SK-N-SH (cell line): ENCODE measurements around the gene EDARADD. TPM values are rescaled to one million over a fixed set of nuclear protein-coding genes. Genes with fewer than 3 reads are reported as not detected.

Source experiments
- CTCF ChIA-PET: fragments of 300-600, 350-600 bp; formaldehyde crosslinking; extraction: SDS; loops from one replicate; lab custom pipeline; 2021; lab: Yijun Ruan, JAX
- POLR2A ChIA-PET: fragments of 350-600 bp; sonication (Branson Sonifier 250); formaldehyde crosslinking; extraction: SDS; loops from one replicate; lab custom pipeline; 2020; ENCODE audit warnings: antibody characterized with exemption, inconsistent platforms; lab: Yijun Ruan, JAX
- DNase-seq: peaks from one replicate; pipeline ENCODE4 v3.0.0; 2012
- H2AFZ ChIP-seq: fragments of 200-600 bp; sonication (generic); 2 replicates; pipeline ENCODE4 v1.8.1; 2016; ENCODE audit warnings: antibody characterized with exemption, mild to moderate bottlenecking, low read depth
- H3F3A ChIP-seq: fragments of 200-600 bp; sonication (generic); replicated peaks from 2 replicates; pipeline ENCODE3; 2016; ENCODE audit warnings: antibody characterized with exemption, mild to moderate bottlenecking; ENCODE audit not compliant: insufficient read depth
- H3K27ac ChIP-seq, 2 experiments: fragments of 200-500 bp in 1 of 2; fragments of 200-600 bp in 1 of 2; sonication (Bioruptor generic) in 1 of 2; sonication (generic), shearing (Covaris generic) in 1 of 2; 2 replicates each; pipeline versions ENCODE4 v1.5.1 to v1.6.1; 2014 to 2016; ENCODE audit warnings: low read depth in 2 of 2, inconsistent platforms in 1 of 2, low read length in 1 of 2, mild to moderate bottlenecking in 1 of 2, mixed read lengths in 1 of 2
- H3K27me3 ChIP-seq: fragments of 200-600 bp; sonication (generic), shearing (Covaris generic); 2 replicates; pipeline ENCODE4 v1.6.1; 2016; ENCODE audit warnings: mixed run types; ENCODE audit not compliant: insufficient read depth
- H3K36me3 ChIP-seq, 2 experiments: fragments of 200-500 bp in 1 of 2; fragments of 200-600 bp in 1 of 2; sonication (Bioruptor generic) in 1 of 2; sonication (generic) in 1 of 2; replicated peaks in 1 of 2; 2 replicates each; pipeline versions ENCODE3 to v1.5.1; 2014 to 2016; ENCODE audit warnings: low read length in 1 of 2, mild to moderate bottlenecking in 1 of 2; ENCODE audit not compliant: insufficient read depth in 2 of 2, control insufficient read depth in 1 of 2
- H3K4me1 ChIP-seq, 2 experiments: fragments of 200-500 bp in 1 of 2; fragments of 200-600 bp in 1 of 2; sonication (Bioruptor generic) in 1 of 2; sonication (generic), shearing (Covaris generic) in 1 of 2; 2 replicates each; pipeline versions ENCODE4 v1.5.1 to v1.6.1; 2014 to 2016; ENCODE audit warnings: low read depth in 1 of 2, low read length in 1 of 2, mixed run types in 1 of 2; ENCODE audit not compliant: insufficient read depth in 2 of 2, control insufficient read depth in 1 of 2
- H3K4me2 ChIP-seq: fragments of 200-600 bp; sonication (generic), shearing (Covaris generic); 2 replicates; pipeline ENCODE4 v1.6.1; 2017; ENCODE audit warnings: mixed run types
- H3K4me3 ChIP-seq, 2 experiments: fragments of 200-500 bp in 1 of 2; fragments of 200-600 bp in 1 of 2; sonication (Bioruptor generic) in 1 of 2; sonication (generic), shearing (Covaris generic) in 1 of 2; 2 replicates each; pipeline versions ENCODE4 v1.5.1 to v1.8.1; 2014 to 2016; ENCODE audit warnings: low read depth in 2 of 2, inconsistent platforms in 1 of 2, low read length in 1 of 2, mild to moderate bottlenecking in 1 of 2, mixed read lengths in 1 of 2, moderate library complexity in 1 of 2
- H3K79me2 ChIP-seq: fragments of 200-600 bp; sonication (generic); 2 replicates; pipeline ENCODE4 v1.8.1; 2017; ENCODE audit warnings: mild to moderate bottlenecking; ENCODE audit not compliant: insufficient read depth
- H3K9ac ChIP-seq: fragments of 200-600 bp; sonication (generic); 2 replicates; pipeline ENCODE4 v1.6.1; 2017; ENCODE audit warnings: mixed run types
- H3K9me2 ChIP-seq: fragments of 200-600 bp; sonication (generic); 2 replicates; pipeline ENCODE4 v1.6.1; 2017; ENCODE audit warnings: mixed run types
- H3K9me3 ChIP-seq: fragments of 200-600 bp; sonication (generic); 2 replicates; pipeline ENCODE4 v1.6.1; 2017; ENCODE audit warnings: mixed run types, mild to moderate bottlenecking, moderate library complexity
- H4K20me1 ChIP-seq: fragments of 200-600 bp; sonication (generic); 2 replicates; pipeline ENCODE4 v1.6.1; 2017; ENCODE audit warnings: mild to moderate bottlenecking, mixed run types; ENCODE audit not compliant: insufficient read depth
- FOSL2 ChIP-seq: IDR thresholded peaks from 2 replicates; pipeline ENCODE4 v1.4.0; 2012; ENCODE audit warnings: low read depth, mild to moderate bottlenecking, moderate library complexity, borderline replicate concordance
- FOXJ3 ChIP-seq: sonication (generic); formaldehyde crosslinking; IDR thresholded peaks from 2 replicates; pipeline ENCODE4 v1.5.1; 2020; ENCODE audit warnings: mild to moderate bottlenecking, missing genetic modification reagents
- MXI1 ChIP-seq: IDR thresholded peaks from 2 replicates; pipeline ENCODE4 v1.6.1; 2012; ENCODE audit warnings: mild to moderate bottlenecking, low read depth, low read length, improper control_type of control experiment
- POLR2AphosphoS5 ChIP-seq: IDR thresholded peaks from 2 replicates; pipeline ENCODE4 v1.6.1; 2012; ENCODE audit warnings: low read depth, low read length
- RCOR1 ChIP-seq: fragments of 150-350 bp; IDR thresholded peaks from 2 replicates; pipeline ENCODE4 v1.6.1; 2017; ENCODE audit warnings: antibody characterized with exemption, low read length
- RFX5 ChIP-seq: IDR thresholded peaks from 2 replicates; pipeline ENCODE4 v1.6.1; 2012; ENCODE audit warnings: mild to moderate bottlenecking, improper control_type of control experiment, low read length
- RXRA ChIP-seq: IDR thresholded peaks from 2 replicates; pipeline ENCODE4 v1.4.0; 2012; ENCODE audit warnings: low read depth, mild to moderate bottlenecking, borderline replicate concordance
- SIN3A ChIP-seq: IDR thresholded peaks from 2 replicates; pipeline ENCODE4 v1.6.1; 2012; ENCODE audit warnings: low read depth, mild to moderate bottlenecking, low read length, moderate library complexity, borderline replicate concordance
- TAF1 ChIP-seq: IDR thresholded peaks from 2 replicates; pipeline ENCODE4 v1.6.1; 2012; ENCODE audit warnings: low read depth, mild to moderate bottlenecking, low read length, moderate library complexity, borderline replicate concordance
- TCF12 ChIP-seq: IDR thresholded peaks from 2 replicates; pipeline ENCODE4 v1.4.0; 2012
- WGBS: methylation state at CpG from one replicate; pipeline ENCODE4 v1.1.6; 2017; ENCODE audit warnings: low lambda C conversion rate; 5-methylcytosine and 5-hydroxymethylcytosine counted together
- polyA plus RNA-seq, 3 experiments: library from polyadenylated mRNA; depleted of rRNA; stranded (reverse); fragments of >200 nt; gene quantifications; 2 replicates each; pipeline ENCODE4 v1.2.3, GENCODE V29; 2012
- TF ChIP-seq, protein P1 (sequence below): IDR thresholded peaks from 2 replicates; pipeline ENCODE4 v1.6.1; 2012; ENCODE audit warnings: mild to moderate bottlenecking, low read depth, low read length, moderate library complexity
- TF ChIP-seq, protein P2 (sequence below): IDR thresholded peaks from 2 replicates; pipeline ENCODE4 v1.4.0; 2012; ENCODE audit warnings: low read depth
- TF ChIP-seq, protein P3 (sequence below): fragments of 200-600 bp; sonication (generic); IDR thresholded peaks from 2 replicates; pipeline ENCODE4 v1.6.1; 2017; ENCODE audit warnings: antibody characterized with exemption, mild to moderate bottlenecking, moderate library complexity
- TF ChIP-seq, protein P4 (sequence below): IDR thresholded peaks from 2 replicates; pipeline ENCODE4 v1.4.0; 2012; ENCODE audit warnings: low read depth, borderline replicate concordance
- TF ChIP-seq, protein P5 (sequence below): fragments of 150-350 bp; IDR thresholded peaks from 2 replicates; pipeline ENCODE4 v1.6.1; 2016; ENCODE audit warnings: mild to moderate bottlenecking, low read depth, low read length

Gene EDARADD
- polyA plus RNA-seq, 1 of the 3 experiments (the other 2 are of a cell fraction), result not detected

DNA sequence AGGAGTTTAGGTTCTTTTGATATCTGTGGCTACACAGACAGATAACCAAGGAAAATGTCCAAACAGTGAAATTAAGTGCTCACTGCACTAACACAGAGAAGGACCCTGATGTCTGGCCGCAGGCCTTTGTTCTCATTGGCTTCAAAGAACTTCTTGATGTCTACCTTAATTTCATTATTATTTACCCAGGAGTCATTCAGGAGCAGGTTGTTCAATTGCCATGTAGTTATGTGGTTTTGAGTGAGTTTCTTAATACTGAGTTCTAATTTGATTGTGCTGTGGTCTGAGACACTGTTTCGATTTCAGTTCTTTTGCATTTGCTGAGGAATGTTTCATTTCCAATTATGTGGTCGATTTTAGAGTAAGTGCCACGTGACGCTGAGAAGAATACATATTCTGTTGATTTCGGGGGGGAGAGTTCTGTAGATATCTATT lies 114.5 kb downstream of the EDARADD start (continued):
- TF ChIP-seq, protein P1, sequence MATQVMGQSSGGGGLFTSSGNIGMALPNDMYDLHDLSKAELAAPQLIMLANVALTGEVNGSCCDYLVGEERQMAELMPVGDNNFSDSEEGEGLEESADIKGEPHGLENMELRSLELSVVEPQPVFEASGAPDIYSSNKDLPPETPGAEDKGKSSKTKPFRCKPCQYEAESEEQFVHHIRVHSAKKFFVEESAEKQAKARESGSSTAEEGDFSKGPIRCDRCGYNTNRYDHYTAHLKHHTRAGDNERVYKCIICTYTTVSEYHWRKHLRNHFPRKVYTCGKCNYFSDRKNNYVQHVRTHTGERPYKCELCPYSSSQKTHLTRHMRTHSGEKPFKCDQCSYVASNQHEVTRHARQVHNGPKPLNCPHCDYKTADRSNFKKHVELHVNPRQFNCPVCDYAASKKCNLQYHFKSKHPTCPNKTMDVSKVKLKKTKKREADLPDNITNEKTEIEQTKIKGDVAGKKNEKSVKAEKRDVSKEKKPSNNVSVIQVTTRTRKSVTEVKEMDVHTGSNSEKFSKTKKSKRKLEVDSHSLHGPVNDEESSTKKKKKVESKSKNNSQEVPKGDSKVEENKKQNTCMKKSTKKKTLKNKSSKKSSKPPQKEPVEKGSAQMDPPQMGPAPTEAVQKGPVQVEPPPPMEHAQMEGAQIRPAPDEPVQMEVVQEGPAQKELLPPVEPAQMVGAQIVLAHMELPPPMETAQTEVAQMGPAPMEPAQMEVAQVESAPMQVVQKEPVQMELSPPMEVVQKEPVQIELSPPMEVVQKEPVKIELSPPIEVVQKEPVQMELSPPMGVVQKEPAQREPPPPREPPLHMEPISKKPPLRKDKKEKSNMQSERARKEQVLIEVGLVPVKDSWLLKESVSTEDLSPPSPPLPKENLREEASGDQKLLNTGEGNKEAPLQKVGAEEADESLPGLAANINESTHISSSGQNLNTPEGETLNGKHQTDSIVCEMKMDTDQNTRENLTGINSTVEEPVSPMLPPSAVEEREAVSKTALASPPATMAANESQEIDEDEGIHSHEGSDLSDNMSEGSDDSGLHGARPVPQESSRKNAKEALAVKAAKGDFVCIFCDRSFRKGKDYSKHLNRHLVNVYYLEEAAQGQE, result no peak

DNA sequence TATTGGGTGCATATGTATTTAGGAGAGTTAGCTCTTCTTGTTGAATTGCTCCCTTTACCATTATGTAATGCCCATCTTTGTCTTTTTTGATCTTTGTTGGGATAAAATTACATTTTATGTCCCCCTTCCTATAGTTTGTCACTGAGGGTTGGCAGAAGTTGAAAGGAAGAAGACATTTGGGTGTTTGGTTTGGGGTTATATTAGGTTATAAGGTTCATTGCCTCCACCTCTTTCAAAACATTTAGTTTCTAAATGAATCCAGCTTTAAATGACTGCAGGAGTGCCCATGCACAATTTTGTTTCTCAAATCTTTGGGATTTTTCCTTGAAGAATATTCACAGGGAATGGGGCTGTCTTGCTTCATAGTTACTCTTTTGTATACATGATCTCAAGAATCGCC lies 115.1 kb downstream of the EDARADD start:
- no peak overlapping the region for H3K4me2 ChIP-seq
- H3K9me2 ChIP-seq, result no peaks in the 10 kb centered on the region
- no peak overlapping the region for H3K9ac ChIP-seq
- no peak overlapping the region for H3K27ac ChIP-seq
- DNase-seq, result no peak
- H3K27me3 ChIP-seq, result no peaks in the 10 kb centered on the region
- H3F3A ChIP-seq, result no peaks in the 10 kb centered on the region
- TF ChIP-seq POLR2AphosphoS5, result no peak
- TF ChIP-seq, protein P2, sequence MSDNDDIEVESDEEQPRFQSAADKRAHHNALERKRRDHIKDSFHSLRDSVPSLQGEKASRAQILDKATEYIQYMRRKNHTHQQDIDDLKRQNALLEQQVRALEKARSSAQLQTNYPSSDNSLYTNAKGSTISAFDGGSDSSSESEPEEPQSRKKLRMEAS, result no peak
- no peak for TF ChIP-seq RCOR1
- no peak for TF ChIP-seq TCF12
- TF ChIP-seq RFX5, result no peak
- TF ChIP-seq, protein P3, sequence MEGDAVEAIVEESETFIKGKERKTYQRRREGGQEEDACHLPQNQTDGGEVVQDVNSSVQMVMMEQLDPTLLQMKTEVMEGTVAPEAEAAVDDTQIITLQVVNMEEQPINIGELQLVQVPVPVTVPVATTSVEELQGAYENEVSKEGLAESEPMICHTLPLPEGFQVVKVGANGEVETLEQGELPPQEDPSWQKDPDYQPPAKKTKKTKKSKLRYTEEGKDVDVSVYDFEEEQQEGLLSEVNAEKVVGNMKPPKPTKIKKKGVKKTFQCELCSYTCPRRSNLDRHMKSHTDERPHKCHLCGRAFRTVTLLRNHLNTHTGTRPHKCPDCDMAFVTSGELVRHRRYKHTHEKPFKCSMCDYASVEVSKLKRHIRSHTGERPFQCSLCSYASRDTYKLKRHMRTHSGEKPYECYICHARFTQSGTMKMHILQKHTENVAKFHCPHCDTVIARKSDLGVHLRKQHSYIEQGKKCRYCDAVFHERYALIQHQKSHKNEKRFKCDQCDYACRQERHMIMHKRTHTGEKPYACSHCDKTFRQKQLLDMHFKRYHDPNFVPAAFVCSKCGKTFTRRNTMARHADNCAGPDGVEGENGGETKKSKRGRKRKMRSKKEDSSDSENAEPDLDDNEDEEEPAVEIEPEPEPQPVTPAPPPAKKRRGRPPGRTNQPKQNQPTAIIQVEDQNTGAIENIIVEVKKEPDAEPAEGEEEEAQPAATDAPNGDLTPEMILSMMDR, result no peak
- TF ChIP-seq FOXJ3, result no peak
- no peak for TF ChIP-seq RXRA
- TF ChIP-seq, protein P4, sequence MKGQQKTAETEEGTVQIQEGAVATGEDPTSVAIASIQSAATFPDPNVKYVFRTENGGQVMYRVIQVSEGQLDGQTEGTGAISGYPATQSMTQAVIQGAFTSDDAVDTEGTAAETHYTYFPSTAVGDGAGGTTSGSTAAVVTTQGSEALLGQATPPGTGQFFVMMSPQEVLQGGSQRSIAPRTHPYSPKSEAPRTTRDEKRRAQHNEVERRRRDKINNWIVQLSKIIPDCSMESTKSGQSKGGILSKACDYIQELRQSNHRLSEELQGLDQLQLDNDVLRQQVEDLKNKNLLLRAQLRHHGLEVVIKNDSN, result no peak
- TF ChIP-seq MXI1, result no peak
- TF ChIP-seq TAF1, result no peak
- TF ChIP-seq, protein P1, result no peak
- TF ChIP-seq SIN3A, result no peak
- TF ChIP-seq, protein P5, sequence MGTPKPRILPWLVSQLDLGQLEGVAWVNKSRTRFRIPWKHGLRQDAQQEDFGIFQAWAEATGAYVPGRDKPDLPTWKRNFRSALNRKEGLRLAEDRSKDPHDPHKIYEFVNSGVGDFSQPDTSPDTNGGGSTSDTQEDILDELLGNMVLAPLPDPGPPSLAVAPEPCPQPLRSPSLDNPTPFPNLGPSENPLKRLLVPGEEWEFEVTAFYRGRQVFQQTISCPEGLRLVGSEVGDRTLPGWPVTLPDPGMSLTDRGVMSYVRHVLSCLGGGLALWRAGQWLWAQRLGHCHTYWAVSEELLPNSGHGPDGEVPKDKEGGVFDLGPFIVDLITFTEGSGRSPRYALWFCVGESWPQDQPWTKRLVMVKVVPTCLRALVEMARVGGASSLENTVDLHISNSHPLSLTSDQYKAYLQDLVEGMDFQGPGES, result no peak
- no peak for TF ChIP-seq FOSL2
- TF ChIP-seq, all 33 proteins: peak for 0
- H3K4me3 ChIP-seq, result no peak overlapping the region
- H3K36me3 ChIP-seq, result no peaks in the 10 kb centered on the region
- H3K9me3 ChIP-seq, result no peaks in the 10 kb centered on the region
- no peak overlapping the region for H2AFZ ChIP-seq
- ChIA-PET POLR2A (no interaction called here), CTCF (no interaction called here)
- H3K4me1 ChIP-seq, result peaks cover 0 to 3% of the 10 kb centered on the region in 2 experiments; a peak in 2 of 4 replicates
- 95% methylated on average over 1 of the region's 1 CpG for WGBS
- no peaks in the 10 kb centered on the region for H3K79me2 ChIP-seq
- no peaks in the 10 kb centered on the region for H4K20me1 ChIP-seq
